Stimulated activated CD4-positive, alpha-beta T cell treated with anti-CD3 and anti-CD28 coated beads, Interleukin-4, amount 100 ng/mL, for 1 hour (primary cell): ENCODE results near the gene APOO.

ENCODE experiments used
- DNase-seq: peaks from one replicate; pipeline ENCODE4 v3.0.0-alpha.2; 2020

The APOO gene

DNA sequence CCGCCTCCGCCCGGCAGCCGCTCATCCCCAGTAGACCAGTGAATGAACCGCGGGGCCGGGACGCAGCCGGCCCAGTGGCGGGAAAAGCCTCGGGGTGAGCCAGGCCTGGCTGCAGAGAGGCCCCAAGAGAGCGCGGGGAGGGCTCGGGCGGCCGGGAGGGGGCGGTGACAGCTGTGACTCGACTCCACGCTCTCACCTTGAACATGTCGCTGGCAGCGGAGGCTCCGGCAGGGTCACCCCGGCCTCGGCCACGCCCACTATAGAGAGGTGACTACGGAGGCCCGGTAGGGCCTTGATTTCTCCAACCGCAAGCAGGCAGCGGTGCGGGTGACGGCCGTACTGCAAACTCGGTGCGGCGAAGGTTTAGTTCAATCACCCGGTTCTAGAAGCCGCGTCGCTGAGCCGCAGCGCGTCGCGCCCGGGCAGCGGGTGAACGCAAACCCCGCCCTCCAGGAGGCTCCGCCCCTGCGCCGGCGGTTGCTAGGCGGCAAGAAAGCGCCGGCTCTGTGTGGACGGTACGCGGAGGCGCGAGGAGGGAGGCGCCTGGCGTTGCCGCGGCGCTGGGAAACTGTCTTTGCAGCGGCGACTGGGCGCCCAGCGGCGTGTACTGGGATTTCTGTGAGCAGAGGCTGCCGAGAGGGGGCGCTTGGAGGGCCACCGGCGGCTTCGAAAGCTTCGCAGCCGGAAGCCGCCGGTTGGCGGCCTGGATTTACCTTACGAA lies at the start of gene APOO, which contains the start of gene CXorf58:
TSS of gene APOO (minus strand) at position 441 of the 721 bp plus-strand sequence. CDS start at position 205, 236 bp downstream.
TSS of gene CXorf58 (plus strand) at position 509 of the 721 bp plus-strand sequence. CDS start 2,297 bp downstream, outside the sequence.
- peak; percentile 88 for DNase-seq

DNA sequence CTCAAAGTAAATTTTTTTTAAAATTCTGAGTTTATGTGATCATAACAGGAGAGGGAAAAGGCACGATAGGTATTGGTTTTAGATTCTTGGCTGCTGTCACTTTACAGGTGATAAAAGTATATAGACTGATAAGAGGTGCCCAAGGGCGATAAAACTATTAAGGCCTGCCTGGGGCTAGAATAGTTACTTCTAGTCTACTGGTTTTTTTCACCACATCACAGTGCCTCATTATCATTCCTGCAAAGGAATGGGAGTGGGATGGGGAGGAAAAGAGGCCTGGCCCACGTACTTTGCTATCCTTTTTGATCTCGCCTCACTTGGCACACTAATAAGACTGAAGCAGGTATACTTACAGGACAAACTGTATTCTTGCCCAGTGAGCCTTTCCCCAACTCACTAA lies 46.7 kb upstream of the APOO start:
- DNase-seq: no peak

DNA sequence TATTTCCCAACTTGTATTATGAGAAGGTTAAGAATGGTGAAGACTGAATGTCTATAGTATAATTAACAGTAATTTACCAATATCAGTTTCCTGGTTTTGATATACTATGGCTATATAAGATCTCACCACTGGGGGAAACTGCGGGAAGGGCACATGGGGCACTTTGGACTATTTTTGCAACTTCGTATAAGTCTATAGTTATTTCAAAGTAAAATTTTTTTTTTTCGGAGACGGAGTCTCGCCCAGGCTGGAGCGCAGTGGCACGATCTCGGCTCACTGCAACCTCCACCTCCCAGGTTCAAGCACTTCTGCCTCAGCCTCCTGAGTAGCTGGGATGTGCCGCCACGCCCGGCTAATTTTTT lies 46.2 kb upstream of the APOO start:
- no peak for DNase-seq

DNA sequence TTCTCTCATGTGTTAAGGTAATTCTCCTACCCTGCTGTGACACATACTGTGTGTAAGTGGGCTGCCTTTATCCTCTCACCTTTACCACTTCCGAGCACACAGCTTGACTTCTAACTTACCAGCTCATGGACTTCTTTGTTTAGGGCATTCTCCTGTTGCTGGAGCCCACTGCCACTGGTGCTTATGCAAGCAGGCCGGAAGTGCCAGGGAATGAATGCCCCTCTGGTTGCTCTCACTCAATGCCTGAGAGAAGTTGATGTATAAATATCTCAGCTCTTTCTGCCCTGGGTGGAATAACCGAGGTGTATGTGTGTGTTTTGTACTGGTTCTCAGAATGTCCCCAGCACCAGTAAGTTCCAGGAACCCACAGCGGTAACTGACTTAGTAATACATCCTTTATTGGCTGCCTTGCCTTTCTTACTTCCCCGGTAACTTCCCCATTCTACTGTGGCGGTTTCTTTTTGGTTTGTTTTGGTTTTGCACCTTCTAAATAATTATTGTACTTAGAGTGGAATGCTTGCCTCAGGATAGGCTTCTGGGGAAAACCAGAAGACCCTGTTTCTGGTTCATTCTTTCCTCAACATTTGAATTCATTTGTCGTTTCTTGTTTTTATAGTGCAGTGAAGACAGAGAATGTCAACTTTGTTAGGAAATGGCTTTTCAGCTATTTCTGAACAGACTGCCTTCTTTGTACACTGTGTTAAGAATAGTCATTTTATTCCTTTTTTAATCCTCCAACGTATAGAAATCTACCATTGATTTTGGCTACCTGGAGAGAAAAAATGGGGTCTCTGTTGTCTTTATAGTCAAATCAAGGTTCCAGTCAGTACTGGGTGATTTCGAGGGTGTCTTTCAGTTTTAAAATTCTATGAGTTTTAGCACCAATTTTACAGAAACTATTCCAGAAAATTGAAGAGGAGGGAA lies 45.5 kb upstream of the APOO start:
- peak; percentile 4 for DNase-seq

DNA sequence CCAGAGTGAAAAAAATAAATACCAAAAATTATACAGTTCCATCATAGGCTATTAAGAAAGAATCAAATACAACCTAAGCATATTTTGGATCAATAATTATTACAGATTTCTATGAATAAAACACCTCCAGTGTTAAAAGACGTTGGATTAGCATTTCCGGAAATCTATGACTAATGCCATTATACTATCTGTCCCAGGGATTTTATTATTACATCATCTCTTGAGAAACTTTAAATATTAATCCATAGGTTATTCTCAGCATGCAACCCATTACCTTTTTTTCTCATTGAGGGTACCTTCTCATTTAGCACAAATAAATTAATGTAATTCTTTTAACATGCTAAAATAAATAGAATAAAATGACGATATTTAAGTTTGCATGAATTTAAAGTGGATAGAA lies 44.7 kb upstream of the APOO start:
- no peak for DNase-seq

DNA sequence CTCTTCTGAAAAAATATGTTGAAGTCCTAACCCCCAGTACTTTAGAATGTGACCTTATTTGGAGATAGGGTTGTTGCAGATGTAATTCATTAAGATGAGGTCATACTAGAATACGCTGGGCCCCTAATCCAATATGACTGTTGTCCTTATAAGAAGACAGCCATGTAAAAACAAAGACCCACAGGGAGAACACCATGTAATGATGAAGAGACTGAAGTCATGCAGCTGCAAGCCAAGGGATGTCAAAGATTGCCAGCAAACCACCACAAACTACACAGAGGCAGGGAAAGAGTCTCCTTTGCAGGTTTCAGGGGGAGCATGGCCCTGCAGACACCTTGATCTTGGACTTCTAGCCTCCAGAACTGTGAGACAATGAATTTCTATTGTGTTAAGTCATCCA lies 37.5 kb upstream of the APOO start:
- DNase-seq: no peak

DNA sequence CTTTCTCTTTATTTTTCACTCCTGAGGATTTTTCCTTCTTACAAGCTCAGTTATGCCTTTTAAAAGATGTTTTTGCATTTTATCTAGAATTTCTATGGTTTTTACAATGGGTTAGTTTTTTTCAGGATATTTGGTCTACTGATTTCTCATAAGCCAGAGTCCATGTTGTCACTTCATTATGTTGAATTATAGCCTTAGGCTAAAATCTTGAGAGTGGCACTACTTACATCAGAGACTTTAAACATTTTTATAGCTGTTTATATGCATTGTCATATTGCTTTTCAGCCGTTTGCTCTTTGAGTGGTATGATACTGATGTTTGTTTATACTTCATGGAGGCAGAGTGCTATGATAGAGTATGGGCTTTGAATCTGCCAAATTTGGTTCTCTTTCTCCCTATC lies 36.5 kb upstream of the APOO start:
- no peak for DNase-seq

DNA sequence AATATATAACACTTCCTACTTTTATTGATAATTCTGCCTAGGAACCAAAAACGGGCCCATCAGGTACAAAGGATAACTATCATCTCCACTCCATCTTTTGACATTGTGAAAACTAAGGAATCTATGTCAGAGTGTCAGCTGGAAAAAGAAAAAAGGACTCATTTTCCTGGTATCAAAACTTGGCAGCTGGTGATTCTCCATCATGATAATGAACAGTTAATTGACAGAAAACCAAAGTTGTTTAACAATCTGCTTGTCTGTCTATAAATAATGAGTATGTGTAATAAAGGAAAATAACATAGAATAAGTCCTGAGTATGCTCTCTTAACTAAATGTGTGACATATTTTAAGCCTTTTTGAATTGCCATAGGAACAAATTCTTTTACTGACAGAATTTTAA lies 31.5 kb upstream of the APOO start:
- DNase-seq: no peak

DNA sequence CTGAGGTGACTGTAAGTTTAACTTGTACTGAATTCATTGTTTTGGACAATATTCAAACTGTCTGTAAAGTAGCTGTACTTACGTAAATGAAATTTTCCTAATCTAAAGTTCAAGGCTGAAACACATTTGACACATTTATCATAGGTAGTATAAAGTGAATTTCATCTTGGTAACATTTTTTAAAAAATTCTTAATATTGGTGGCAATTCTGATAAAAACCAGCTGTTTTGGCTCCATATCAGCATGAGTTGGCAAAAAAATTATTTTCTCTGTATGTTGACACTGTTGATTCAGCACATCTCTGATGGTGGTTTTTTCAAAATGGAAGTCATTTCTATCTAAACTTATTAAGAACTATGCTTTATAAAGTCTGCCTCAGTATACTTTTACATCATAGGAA lies 31.0 kb upstream of the APOO start:
- DNase-seq: no peak

DNA sequence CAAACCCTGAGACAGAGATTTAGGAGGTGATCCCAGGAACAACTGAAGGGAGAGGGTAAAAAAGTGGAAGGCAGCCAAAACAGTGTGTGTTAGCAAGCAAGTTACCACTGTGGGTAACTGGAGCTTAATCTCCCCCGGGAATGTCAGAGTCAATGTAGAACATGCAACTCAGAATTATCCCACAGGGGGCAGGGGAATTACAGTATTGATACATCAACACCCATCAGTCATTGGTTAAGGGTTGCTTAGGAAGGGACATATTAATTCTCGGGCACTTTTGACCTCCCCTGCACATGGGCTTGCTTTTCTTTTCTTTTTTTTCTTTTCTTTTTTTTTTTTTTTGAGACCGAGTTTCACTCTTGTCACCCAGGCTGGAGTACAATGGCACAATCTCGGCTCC lies 29.4 kb upstream of the APOO start:
- DNase-seq: no peak

DNA sequence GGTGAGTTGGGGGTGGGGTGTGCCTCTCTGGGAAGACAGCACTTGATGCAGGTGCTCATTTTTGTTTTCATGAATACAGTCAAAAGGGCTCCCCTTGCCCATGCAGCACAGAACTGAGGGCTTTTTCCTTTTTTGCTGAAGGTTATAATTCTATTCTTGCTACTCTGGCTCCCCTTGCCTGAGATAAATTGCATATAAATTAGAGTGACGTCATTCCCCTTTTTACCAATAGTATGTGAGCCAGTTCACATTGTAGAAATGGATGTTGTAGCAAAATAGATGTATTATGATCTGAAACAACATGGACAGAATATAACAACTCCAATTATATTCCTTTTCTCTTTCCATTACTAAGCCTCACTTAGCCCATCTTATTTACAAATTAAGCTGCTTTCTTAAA lies 28.4 kb upstream of the APOO start:
- DNase-seq: no peak

DNA sequence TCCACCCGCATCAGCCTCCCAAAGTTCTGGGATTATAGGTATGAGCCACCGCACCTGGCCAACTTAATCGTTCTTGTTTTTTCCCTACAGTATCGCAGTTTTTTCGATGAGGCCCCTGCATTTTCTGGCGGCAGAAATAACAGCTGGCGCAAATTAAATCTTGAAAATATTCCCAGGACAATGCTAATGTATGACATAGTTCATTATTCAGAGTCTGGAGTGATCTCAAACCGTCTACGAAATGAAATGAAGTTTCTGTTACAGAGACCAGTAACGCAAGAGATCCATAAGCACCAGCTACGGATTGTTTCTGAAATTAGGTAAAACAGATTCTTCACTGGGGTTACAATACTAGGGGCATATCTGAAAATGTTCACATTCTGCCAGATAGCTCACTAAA lies 27.4 kb upstream of the APOO start:
- DNase-seq: no peak

DNA sequence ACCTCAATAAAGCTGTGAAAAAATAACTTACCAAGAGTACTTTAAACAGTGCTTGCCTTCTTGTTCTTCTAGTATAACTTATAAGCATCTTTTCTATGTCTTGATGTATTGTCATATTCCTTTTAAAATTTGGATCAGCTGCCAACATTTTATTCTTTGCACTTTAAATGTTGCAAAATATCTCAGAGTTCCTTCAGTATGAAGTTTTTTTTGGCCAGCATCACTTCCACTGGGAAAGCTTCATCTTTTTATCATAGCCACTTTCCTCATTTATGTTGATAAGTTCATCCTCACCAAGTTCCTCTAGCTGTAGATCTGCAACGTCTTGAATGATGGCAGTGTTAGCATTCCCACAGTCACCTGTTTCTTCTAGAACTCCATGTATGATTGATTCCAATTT lies 24.3 kb upstream of the APOO start:
- no peak for DNase-seq

DNA sequence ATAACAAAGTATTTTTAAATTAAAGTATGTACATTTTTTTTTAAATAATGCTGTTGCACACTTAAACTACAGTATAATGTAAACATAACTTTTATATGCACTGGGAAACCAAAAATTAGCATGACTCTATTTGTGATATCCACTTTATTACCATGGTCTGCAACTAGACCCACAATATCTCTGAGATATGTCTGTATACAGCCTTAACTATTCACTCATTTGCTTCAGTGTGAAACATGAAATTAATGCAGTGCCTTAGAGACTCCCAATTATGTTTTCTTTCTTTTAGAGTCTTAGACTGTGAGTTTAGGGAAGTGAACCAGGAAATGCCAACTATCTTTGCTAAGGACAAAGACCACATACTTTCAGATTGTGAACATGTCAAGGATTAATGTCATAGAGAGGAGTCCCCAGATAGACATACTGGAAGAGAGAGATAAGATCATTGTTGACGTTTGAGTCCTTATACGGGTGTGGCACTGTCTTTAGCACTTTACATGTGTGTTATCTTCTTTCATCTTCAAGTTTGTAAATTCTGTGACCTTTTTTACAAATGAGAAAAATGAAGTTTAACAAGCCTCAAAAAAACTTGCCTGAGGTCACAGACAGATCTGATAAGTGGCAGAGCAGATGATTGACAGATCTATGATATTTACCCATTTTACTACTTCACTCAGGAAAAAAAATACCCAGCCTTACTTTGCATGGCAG lies 23.3 kb upstream of the APOO start:
- no peak for DNase-seq

DNA sequence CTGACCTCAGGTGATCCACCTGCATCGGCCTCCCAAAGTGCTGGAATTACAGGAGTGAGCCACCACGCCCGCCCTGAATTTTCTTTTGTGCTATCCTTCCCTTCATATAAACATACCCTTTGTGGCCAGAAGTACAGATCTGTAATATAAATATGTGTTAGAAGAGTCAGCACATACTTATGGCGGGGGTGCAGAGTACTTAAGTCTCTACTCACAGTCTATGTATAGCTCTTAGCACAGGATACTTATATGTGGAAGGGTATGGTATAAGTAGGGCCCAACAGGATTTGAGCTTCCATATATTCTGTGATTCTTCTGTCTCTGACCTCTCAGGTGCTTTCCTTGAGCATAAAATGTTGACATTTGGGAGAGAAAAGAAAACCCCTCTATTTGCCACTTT lies 18.3 kb upstream of the APOO start:
- no peak for DNase-seq

DNA sequence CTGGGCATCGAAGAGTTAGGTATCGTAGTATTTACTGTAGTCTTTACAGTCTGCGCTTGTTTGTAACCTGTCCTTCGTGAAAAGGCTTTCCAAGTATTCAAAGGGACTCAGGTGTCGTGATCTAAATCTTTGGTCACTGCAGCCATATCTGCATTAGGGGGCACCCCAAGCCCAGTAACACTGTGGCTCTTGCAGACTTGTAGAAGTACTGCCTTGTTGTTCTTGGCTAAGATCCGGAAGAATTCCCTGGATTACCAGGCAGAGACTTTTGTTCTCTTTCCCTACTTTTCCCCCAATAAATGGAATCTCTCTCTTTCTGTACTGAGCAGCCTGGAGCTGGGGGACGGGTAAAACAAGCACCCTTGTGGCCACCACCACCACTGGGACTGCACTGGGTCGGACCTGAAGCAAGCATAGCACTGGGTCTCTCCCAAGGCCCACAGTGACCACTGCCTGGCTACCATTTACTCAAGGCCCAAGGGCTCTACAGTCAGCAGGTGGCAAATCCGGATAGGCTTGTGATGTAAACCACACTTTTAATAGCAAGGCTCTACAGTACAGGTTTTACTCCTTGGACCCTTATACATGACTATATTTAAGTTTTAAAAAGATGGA lies 12.1 kb upstream of the APOO start:
- no peak for DNase-seq

DNA sequence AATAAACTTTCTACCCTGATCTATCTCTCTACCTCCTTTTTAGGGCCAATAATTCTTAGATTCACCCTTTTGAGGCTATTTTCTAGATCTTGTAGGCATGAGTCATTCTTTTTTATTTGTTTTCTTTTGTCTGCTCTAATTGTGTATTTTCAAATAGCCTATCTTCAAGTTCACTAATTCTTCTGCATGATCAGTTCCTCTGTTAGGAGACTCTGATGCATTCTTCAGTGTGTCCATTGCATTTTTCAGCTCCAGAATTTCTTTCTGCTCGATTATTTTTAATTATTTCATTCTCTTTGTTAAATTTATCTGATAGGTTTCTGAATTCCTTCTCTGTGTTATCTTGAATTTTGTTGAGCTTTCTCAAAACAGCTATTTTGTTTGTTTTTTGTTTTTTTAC lies 11.4 kb upstream of the APOO start:
- DNase-seq: no peak

DNA sequence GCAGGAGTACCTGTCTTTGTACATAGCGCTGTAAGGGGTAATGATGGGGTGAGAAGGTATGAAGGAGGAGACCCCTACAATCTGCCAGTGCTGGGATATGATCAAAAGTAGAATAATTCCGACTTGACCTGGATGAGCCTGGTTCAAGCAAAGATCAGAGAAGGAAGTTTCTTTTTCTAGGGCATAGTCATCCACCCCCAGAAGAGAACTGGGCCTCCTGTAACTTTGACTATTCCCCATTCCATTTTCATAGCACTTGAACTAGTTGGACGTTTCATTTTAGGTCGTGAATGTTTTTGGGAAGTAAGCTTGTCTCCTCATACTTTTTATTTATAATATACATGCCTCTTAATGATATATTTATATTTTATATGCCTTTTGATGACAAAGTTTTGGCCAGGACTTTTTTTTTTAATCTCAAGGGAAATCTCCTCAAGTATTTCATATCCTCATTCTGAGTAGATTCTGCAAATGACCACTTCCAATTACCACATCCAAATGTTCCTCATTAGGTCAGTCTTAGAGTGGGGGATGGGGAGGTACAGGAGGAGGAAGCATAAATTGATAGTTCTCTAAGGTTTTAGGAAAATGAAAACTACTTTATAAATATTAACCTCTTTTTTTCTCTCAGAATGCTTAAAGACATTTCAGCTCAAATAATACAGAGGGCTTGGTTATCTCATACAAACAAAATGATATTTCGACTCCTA lies 3.5 kb upstream of the APOO start:
- no peak for DNase-seq

DNA sequence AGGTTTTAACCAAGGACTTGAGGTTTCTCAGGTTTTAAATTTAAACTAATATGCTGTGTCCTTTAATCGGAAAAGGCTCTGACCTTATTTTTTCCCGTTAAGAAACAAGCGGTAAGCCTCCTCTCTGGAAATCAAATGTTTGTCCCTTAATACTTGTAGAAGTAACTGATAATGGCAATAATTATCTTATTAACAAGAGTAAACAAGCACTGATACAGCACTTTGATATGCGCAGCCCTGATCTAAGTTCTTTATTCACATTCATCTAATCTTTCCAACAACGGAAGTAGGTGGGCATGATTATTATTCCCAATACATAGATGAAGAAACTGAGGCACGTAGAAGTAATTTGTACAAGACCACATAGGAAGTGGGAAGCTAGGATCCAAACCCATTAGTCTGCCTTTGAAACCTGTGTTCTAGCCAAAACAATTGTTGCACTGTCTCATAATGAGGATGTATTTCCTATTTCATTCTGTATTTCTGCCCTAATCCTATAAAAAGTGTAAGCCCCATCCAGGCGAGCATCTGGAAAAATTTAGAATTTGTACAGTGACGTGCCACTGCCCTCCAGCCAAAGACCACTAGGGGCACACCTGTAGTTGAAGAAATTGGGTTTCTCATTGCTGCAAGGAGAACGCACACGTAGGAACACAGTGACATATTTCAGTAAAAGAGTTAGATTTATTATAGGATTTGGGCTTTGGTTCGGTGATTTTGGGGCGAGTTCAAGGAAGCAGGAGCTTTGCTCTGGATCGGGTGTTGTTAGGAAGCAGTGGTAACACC lies 674 bp upstream of the APOO start:
- DNase-seq: no peak

DNA sequence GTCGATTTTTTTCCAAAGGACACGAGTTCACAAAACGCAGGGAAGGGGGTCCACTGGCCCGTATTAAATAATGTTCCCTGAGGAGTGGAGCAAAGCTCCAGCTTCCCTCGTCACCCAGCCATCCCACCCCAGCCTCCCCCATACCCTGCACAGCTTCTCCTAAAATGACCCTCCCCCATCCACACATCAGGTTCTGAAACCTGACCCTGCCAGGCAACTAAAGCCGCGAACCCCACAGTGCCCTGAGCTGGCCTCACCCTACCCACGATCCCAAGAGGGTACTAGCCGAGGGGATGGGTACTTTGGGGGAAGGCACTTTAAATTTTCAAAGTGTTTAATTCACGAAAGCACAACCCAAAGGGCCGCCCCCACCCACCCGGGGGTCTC lies 634 bp downstream of the APOO start:
- no peak for DNase-seq

DNA sequence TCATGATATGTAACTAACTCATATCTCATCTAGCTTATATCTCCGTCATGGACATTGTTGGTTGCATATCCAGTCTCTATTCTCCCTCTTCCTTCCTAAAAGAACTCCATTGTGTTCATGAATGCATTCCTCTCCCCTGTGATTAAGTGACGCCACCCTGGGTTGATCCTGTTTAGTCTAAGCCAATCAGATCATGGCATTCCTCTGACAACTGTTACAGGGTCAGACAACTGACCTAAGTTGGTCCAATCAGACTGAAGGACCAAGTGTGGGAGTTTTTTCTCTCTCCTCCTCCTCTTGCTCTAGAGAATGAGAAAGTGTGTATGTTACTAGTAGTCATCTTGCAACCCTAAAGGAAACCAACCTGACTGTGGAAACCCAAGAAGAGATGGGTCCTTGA lies 3.6 kb downstream of the APOO start:
- DNase-seq: no peak

DNA sequence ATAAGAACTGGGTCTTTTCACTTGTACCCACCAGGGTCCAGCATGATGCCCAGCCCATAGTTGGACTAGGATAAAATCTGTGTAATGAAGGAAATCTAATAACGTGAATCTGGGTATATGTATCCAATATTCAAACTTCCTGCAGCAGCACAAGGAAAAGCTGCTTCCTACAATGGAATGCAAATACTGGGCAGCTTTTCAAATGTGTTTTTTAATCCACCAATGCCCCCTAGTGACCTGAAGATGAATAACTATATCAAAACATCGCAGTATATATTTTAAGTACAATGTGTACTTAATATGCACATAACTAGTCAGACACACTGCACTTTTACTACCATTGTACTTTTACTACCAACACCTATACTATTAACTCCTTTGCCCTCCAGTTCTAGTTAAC lies 5.3 kb downstream of the APOO start:
- no peak for DNase-seq
